NCI-H524 (cell line): ENCODE measurements around the gene PRPF19.

Source experiments
- DNase-seq, 2 experiments: peaks; one replicate each; lab custom pipeline; 2025; lab: John Stamatoyannopoulos, UW

PRPF19 gene

GRCh38 chr11:60906132-60906972 is at the start of gene PRPF19:
Gene PRPF19 (minus strand): TSS chr11:60906585. CDS start chr11:60906382, 203 bp downstream.
- peak; percentile 93 to 96 for DNase-seq

GRCh38 chr11:60955571-60955970 is 49.2 kb upstream of the PRPF19 start:
- peak in 1 of 2 experiments; percentile 13 for DNase-seq

- DNase-seq: no peak
Observed at GRCh38 chr11:60954421-60954820, 48.0 kb upstream of the PRPF19 start.

- DNase-seq: no peak
Observed at GRCh38 chr11:60953781-60954180, 47.4 kb upstream of the PRPF19 start.

GRCh38 chr11:60952742-60953170 is 46.4 kb upstream of the PRPF19 start:
- DNase-seq: no peak

GRCh38 chr11:60951904-60952741 is 45.7 kb upstream of the PRPF19 start, which contains the start of gene SLC15A3:
Gene SLC15A3 (minus strand): TSS chr11:60952176. CDS start chr11:60951551, 625 bp downstream.
- no peak for DNase-seq

- no peak for DNase-seq
Observed at GRCh38 chr11:60951606-60951903, 45.2 kb upstream of the PRPF19 start.

GRCh38 chr11:60950933-60951605 is 44.7 kb upstream of the PRPF19 start:
- no peak for DNase-seq

- DNase-seq: no peak
Observed at GRCh38 chr11:60950024-60950423, 43.6 kb upstream of the PRPF19 start.

GRCh38 chr11:60948250-60948649 is 41.9 kb upstream of the PRPF19 start:
- peak; percentile 73 to 93 for DNase-seq

GRCh38 chr11:60947700-60948099 is 41.3 kb upstream of the PRPF19 start:
- DNase-seq: peak in 1 of 2 experiments; percentile 47

- DNase-seq: peak in 1 of 2 experiments; percentile 73
Observed at GRCh38 chr11:60946601-60947264, 40.3 kb upstream of the PRPF19 start.

- DNase-seq: no peak
Observed at GRCh38 chr11:60945295-60945667, 38.9 kb upstream of the PRPF19 start.

- no peak for DNase-seq
Observed at GRCh38 chr11:60944490-60945294, 38.3 kb upstream of the PRPF19 start.

- no peak for DNase-seq
Observed at GRCh38 chr11:60942970-60943565, 36.7 kb upstream of the PRPF19 start.

- no peak for DNase-seq
Observed at GRCh38 chr11:60942219-60942618, 35.8 kb upstream of the PRPF19 start.

- no peak for DNase-seq
Observed at GRCh38 chr11:60941371-60942119, 35.2 kb upstream of the PRPF19 start.

GRCh38 chr11:60939855-60940254 is 33.5 kb upstream of the PRPF19 start:
- DNase-seq: no peak

- DNase-seq: no peak
Observed at GRCh38 chr11:60939301-60939700, 32.9 kb upstream of the PRPF19 start.

- DNase-seq: no peak
Observed at GRCh38 chr11:60938500-60938899, 32.1 kb upstream of the PRPF19 start.
